HG03378 (cell line): Measurements from ENCODE around the gene HSPA14.
A peak's percentile ranks its signal among the peaks of the same experiment; 100 is the strongest.
"Not testable (repeated sequence)": the region's sequence is repeated elsewhere in the genome, so short reads cannot be mapped to it uniquely, and the experiment has no call there.

Experiments
- ATAC-seq: cut with Tn5 transposase; IDR thresholded peaks from one replicate; pipeline ENCODE4 v1.9.1; 2021; ENCODE audit warnings: mild to moderate bottlenecking, moderate library complexity; ENCODE audit not compliant: unreplicated experiment

Gene HSPA14

DNA sequence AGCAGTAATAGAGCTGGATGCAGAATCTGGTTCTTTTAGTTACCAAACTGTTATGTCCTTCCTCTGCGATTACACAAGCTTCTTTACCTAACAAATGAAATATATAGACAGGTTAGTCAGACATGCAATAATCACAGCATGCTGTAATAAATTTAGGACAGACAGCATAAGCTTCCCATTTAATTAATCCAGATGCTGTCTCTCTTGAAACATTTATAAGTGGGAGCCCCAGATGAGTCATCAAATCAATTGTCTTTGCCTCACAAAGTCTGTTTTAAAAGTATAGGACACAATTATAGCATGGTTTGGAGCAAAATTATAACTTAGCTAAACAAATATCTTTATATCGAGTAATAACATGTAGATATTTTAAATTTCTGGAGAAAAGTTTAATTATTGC is 1.9 kb upstream of the HSPA14 start:
- ATAC-seq = no peak

DNA sequence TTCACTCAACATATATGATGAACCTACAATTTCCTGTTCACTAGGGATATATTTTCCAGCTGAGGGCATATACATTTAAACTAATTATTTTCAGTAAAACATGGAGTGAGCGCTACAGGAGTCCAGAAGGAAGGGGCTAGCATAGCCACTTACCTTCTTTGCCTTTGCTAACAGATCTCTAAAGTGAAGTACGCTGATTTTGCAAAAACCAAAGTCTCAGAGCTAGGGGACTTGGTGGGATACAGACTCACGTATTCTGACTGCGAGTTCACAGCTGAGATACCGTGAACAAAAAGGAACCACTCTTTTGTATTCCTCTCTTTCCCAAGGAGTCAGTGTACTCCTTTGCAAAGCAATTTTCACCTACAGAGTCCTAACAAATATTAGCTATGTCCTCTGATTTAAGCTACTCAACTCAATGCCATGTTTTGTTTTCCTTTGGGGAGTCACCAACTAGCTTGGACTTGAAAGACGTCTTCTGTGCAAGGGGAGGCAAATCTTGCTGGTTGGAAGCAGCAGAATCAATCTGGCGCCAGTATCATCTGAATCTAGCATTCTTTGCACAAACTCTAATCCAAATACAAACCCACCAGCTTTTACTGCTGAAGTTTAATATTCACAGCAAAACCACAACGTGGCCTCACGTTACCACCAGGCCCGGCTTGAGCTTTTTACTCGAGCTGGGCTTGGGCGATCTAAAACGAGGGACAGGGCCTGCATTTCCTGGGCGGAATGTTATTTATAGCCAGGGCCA is 926 bp upstream of the HSPA14 start:
- no peak for ATAC-seq

DNA sequence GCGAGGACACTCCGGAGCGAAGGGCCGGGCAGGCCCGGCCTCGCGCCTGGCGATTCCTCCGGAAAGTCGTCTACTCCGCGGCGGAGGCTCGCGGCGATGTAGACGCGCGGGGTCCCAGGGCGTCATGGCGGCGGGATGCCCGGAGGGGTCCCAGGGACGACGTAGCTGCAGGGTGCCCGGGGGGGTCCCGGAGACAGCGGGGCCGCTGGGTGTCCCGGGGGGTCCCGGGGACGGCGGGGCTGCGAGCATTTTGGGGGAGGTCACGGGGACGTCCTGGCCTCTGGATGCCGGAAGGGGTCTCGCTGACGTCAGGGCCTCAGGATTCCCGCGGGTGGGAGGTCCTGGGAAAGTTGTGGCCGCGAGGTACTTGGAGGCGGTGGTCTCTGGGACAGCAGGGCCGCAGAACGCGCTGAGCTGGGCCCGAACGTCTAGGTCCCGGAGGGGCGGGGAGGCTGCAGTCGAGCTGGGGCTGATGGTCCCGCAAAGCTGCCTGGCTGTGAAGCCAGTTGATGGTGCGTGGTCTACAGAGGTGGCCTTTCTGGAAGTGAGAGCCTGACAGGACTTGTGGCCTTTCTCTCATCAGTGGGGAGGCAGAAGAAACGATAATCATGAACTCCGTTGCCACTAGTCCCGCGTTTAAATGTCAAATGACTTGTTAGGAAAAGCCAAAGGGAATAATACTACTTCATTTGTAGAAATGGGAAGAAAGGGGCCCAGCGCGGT is 637 bp downstream of the HSPA14 start:
- ATAC-seq = no peak

DNA sequence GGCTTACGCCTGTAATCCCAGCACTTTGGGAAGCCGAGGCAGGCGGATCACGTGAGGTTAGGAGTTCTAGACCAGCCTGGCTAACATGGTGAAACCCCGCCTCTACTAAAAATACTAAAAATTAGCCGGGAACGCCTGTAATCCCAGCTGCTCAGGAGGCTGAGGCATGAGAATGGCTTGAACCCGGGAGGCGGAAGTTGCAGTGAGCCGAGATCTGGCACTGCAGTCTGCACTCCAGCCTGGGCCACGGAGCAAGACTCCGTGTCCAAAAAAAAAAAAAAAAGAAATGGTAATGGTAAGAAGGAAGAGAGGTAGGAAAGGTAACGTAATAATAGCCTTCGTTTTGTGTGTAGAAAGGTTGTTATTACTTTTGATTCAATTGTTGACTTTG is 1.2 kb downstream of the HSPA14 start:
- ATAC-seq = no peak

- ATAC-seq = no peak
Observed at GRCh38 chr10:14840178-14840577, 2.1 kb downstream of the HSPA14 start.

DNA sequence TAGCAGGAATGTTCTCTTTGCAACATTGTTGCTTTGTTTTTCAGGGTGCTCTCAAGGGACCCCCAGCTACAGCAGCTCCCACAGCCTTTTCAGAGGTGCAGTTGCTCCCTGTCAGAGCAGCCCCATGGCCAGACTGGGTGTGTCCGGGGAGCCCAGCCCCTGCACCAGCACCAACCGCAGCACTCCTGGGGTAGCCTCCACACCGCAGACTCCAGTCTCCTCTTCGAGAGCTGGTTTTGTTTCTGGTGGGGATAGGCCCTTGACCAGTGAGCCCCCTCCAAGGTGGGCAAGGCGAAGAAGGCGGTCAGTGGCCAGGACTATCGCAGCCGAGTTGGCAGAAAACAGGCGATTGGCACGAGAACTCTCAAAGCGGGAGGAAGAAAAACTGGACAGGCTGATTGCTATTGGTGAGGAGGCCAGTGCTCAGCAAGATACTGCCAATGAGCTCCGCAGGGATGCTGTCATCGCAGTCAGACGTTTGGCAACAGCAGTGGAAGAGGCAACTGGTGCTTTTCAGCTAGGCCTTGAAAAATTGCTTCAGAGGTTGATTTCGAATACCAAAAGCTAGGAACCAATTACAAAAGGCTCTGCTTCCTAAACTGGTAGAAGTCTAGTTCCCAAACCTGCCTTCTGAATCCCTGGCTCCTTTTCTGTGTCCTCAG is 5.4 kb downstream of the HSPA14 start:
- ATAC-seq = no peak

DNA sequence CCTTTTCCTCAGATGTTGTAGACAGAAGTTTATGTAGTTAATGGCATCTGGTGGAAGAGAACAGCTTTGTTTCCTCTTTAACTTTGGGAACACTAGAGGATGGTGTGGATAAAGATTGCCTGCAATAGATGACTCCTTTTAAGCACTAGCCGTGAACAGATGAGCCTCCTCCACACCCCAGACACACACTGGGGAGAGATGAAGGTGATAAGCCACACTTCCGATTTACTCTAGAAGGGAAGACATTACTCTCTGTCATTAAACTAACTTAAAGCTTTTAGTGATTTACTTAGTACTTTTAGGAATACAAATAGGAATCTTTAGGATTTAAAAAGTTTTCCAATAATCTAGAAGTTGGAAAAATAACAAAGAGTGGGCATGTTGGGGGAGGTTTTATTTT is 6.8 kb downstream of the HSPA14 start:
- ATAC-seq = no peak

- no peak for ATAC-seq
Observed at GRCh38 chr10:14852236-14852635, 14.1 kb downstream of the HSPA14 start.

GRCh38 chr10:14855453-14855852 is 17.3 kb downstream of the HSPA14 start:
- ATAC-seq = no peak

DNA sequence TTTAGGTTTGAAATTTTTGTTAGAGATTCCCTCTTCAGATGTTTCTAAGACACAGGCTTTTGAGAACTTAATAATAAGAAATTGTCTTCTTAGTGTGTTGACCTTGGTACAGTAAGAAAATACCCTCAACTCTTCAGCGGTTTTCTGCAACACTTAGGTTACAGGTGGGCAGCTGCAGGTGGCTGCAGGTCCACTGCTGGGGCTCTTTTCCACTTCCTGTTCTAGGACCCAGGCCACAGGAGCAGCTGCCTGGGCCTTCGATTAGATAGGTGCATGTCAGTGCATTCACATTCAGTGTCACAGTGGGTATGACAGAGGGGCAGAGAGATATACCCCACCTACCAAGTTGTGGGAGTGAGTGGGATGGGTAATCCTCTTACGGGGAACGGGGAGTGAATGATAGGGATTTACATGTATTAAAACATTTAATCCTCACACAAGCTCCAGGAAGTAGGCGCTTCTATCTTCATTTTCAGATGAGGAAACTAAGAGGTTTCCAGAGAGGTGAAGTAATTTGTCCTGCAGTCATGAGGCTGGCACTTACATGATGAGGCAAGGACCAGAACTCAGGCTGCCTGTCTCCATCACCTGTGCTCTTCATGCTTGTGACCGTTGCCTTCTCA is 20.3 kb downstream of the HSPA14 start:
- ATAC-seq = no peak

DNA sequence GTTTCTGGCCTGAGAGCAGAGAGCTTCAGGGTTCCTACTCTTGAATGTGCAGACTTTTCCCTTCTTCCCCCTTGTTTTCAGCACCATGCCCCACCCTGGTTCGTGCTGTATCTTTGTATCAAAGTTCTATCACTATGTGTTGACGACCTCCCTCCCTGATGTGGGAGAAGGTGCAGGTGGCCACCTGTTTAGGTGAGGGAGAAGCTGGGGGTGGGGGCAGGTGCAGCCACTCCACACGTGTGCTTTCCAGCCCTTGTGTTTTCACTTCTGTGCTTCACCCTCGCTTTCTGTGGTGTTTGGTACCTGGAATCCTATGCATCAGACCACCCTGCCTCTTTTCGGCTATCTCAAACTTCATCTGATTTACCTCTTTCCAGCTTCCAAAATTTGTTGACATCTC is 20.9 kb downstream of the HSPA14 start:
- no peak for ATAC-seq

DNA sequence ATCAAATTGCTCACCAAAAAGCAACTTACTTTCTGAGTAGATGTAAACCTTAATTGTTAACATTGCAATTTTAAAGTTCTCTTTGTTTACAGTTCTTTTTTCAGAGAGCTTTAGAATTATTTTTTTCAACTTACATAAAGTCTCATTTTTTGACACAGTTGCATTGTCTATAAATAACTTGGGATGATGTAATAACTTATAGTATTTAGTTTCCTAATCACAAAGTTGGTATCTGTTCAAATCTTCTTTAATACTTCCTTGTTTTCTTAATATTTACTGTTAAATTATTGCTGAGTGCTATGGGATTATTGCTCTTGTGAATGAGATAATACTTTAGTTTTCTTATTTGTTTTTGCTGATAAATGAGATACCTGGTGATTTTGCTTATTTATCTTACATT is 21.7 kb downstream of the HSPA14 start:
- ATAC-seq = no peak

- ATAC-seq = no peak
Observed at GRCh38 chr10:14860791-14861190, 22.7 kb downstream of the HSPA14 start.

- ATAC-seq = not testable (repeated sequence)
Observed at GRCh38 chr10:14864466-14864865, 26.4 kb downstream of the HSPA14 start.

- not testable (repeated sequence) for ATAC-seq
Observed at GRCh38 chr10:14864871-14865270, 26.8 kb downstream of the HSPA14 start.

DNA sequence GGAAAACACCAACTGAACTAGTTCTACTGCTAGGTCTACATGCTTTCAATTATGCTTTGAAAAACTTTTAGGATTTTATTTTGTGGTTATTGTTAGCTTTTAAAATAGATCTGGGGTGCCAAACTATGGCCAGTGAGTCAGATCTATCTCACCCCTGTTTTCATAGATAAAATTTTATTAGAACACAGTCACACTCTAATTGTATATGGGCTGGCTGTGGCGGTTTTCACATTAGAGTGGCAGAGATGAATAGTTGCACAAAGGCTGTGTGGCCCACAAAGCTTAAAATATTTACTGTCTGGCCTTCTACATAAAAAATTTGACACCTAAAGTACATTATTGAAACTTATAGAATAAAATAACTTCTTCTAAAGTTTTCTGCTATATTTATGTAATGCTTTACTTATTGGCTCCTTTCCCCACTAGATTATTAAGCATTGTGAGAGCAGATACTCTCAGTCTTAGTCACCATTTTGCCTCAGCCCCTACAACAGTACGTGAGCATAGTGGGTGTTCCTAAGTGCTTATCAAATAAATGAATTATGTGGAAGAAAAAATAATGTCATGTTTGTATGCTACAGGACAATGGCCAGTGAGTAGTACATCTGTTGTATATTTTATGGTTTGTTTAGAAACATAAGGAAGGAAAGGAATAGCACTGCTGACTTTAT is 35.1 kb downstream of the HSPA14 start:
- ATAC-seq = peak; percentile 53

GRCh38 chr10:14875941-14876340 is 37.8 kb downstream of the HSPA14 start:
- ATAC-seq = no peak

- no peak for ATAC-seq
Observed at GRCh38 chr10:14876764-14877163, 38.7 kb downstream of the HSPA14 start.

GRCh38 chr10:14878266-14879123 is 40.4 kb downstream of the HSPA14 start, which contains the start of gene SUV39H2:
TSS of gene SUV39H2 (plus strand) at chr10:14878866. CDS start at chr10:14878889, 23 bp downstream.
- peak; percentile 81 for ATAC-seq
